Smooth muscle cell (in vitro differentiated cells): Measurements from ENCODE around the gene NOC4L. TPM values are rescaled to one million over a fixed set of nuclear protein-coding genes. Genes with fewer than 3 reads are reported as not detected.

Source experiments
- DNase-seq: peaks from one replicate; lab custom pipeline; 2025; ENCODE audit not compliant: unreplicated experiment; lab: John Stamatoyannopoulos, UW
- H2AFZ ChIP-seq: fragments of 200-600 bp; sonication (generic); 2 replicates; pipeline ENCODE4 v1.6.0; 2016; ENCODE audit warnings: antibody characterized with exemption, low read depth, mild to moderate bottlenecking
- H3F3A ChIP-seq: fragments of 200-600 bp; sonication (generic); 2 replicates; pipeline ENCODE4 v1.6.0; 2017; ENCODE audit warnings: antibody characterized with exemption, low read depth
- H3K27ac ChIP-seq: fragments of 200-600 bp; sonication (generic); 2 replicates; pipeline ENCODE4 v1.5.1; 2016; ENCODE audit warnings: low read depth, mild to moderate bottlenecking
- H3K27me3 ChIP-seq: fragments of 200-600 bp; sonication (generic); 2 replicates; pipeline ENCODE4 v1.6.1; 2016; ENCODE audit warnings: low read depth, mild to moderate bottlenecking
- H3K36me3 ChIP-seq: fragments of 200-600 bp; sonication (generic); 2 replicates; pipeline ENCODE4 v1.5.1; 2016; ENCODE audit warnings: low read depth
- H3K4me1 ChIP-seq: fragments of 200-600 bp; sonication (generic); 2 replicates; pipeline ENCODE4 v1.5.1; 2016; ENCODE audit warnings: low read depth
- H3K4me2 ChIP-seq: fragments of 200-600 bp; sonication (generic); 2 replicates; pipeline ENCODE4 v1.6.0; 2016; ENCODE audit warnings: mild to moderate bottlenecking
- H3K4me3 ChIP-seq: fragments of 200-600 bp; sonication (generic); 2 replicates; pipeline ENCODE4 v1.5.1; 2016; ENCODE audit warnings: mild to moderate bottlenecking
- H3K79me2 ChIP-seq: fragments of 200-600 bp; sonication (generic); 2 replicates; pipeline ENCODE4 v1.6.0; 2016; ENCODE audit warnings: low read depth, mild to moderate bottlenecking
- H3K9ac ChIP-seq: fragments of 200-600 bp; sonication (generic); 2 replicates; pipeline ENCODE4 v1.6.0; 2016; ENCODE audit warnings: low read depth
- H3K9me3 ChIP-seq: fragments of 200-600 bp; sonication (generic); replicated peaks from 2 replicates; pipeline ENCODE4 v1.5.1; 2016; ENCODE audit warnings: low read depth
- H4K20me1 ChIP-seq: fragments of 200-600 bp; sonication (generic); 2 replicates; pipeline ENCODE4 v1.6.0; 2016; ENCODE audit warnings: low read depth
- CTCF ChIP-seq: fragments of 200-600 bp; sonication (generic); IDR thresholded peaks from 2 replicates; pipeline ENCODE4 v1.5.1; 2017; ENCODE audit warnings: borderline replicate concordance, mild to moderate bottlenecking, antibody characterized with exemption; ENCODE audit not compliant: insufficient read depth, poor library complexity, severe bottlenecking
- WGBS: methylation state at CpG from one replicate; pipeline ENCODE4 v1.1.7; 2016; ENCODE audit warnings: low lambda C conversion rate; 5-methylcytosine and 5-hydroxymethylcytosine counted together
- polyA plus RNA-seq: library from polyadenylated mRNA; unstranded; fragments of >200 nt; fragmentation: Nextera tagmentation; extraction: Ambion mirVana; gene quantifications from 2 replicates; pipeline ENCODE4 v1.2.1, GENCODE V29; 2016
- total RNA-seq: library from RNA; depleted of rRNA; stranded (reverse); fragments of >200 nt; gene quantifications from 2 replicates; pipeline ENCODE4 v1.2.3, GENCODE V29; 2014

The NOC4L gene
- total and polyA plus RNA-seq, 2 experiments from 2014 or later = 9.8 to 39.9 TPM

- no peak for TF ChIP-seq CTCF
- Histone ChIP-seq H3K9ac (no peak overlapping the region), H3K27ac (no peak overlapping the region), H3K79me2 (no peaks in the 10 kb centered on the region), H3K4me3 (no peak overlapping the region), H3K9me3 (no peaks in the 10 kb centered on the region), H3K36me3 (no peaks in the 10 kb centered on the region), H3K4me1 (no peaks in the 10 kb centered on the region), H3K27me3 (peaks cover 25% of the 10 kb centered on the region), H2AFZ (no peak overlapping the region), H3K4me2 (no peak overlapping the region), H4K20me1 (no peaks in the 10 kb centered on the region), H3F3A (no peaks in the 10 kb centered on the region)
- WGBS = 94% methylated on average over 15 of the region's 15 CpGs
- no peak for DNase-seq
Measured at GRCh38 chr12:132172619-132173018, 28.4 kb downstream of the NOC4L start.

- TF ChIP-seq CTCF = no peak
- Histone ChIP-seq H3K4me3 (no peak overlapping the region), H3F3A (no peaks in the 10 kb centered on the region), H2AFZ (no peak overlapping the region), H3K79me2 (no peaks in the 10 kb centered on the region), H3K9ac (no peak overlapping the region), H4K20me1 (no peaks in the 10 kb centered on the region), H3K27ac (no peak overlapping the region), H3K9me3 (no peaks in the 10 kb centered on the region), H3K27me3 (peaks cover 25% of the 10 kb centered on the region), H3K36me3 (no peaks in the 10 kb centered on the region), H3K4me1 (no peaks in the 10 kb centered on the region), H3K4me2 (no peak overlapping the region)
- WGBS = 82% methylated on average over 24 of the region's 35 CpGs
- no peak for DNase-seq
Measured at GRCh38 chr12:132173135-132174014, 29.1 kb downstream of the NOC4L start.

GRCh38 chr12:132174015-132174838 is 30.0 kb downstream of the NOC4L start:
- DNase-seq = no peak
- 89% methylated on average over 30 of the region's 30 CpGs for WGBS
- H3K79me2 ChIP-seq = no peaks in the 10 kb centered on the region
- no peak overlapping the region for H3K27ac ChIP-seq
- TF ChIP-seq CTCF = no peak
- H4K20me1 ChIP-seq = no peaks in the 10 kb centered on the region
- no peaks in the 10 kb centered on the region for H3F3A ChIP-seq
- H3K4me1 ChIP-seq = no peaks in the 10 kb centered on the region
- no peak overlapping the region for H3K9ac ChIP-seq
- H3K9me3 ChIP-seq = no peaks in the 10 kb centered on the region
- H3K4me2 ChIP-seq = no peak overlapping the region
- no peak overlapping the region for H2AFZ ChIP-seq
- peaks cover 25% of the 10 kb centered on the region for H3K27me3 ChIP-seq
- no peaks in the 10 kb centered on the region for H3K36me3 ChIP-seq
- H3K4me3 ChIP-seq = no peak overlapping the region
